SW 1271 (cell line): Measurements from ENCODE around the gene ATP5F1E.
A peak's percentile ranks its signal among the peaks of the same experiment; 100 is the strongest.
"Not testable (repeated sequence)": the region's sequence is repeated elsewhere in the genome, so short reads cannot be mapped to it uniquely, and the experiment has no call there.

ENCODE experiments used
- DNase-seq, 2 experiments: peaks; one replicate each; lab custom pipeline; 2025; lab: John Stamatoyannopoulos, UW

ATP5F1E gene

GRCh38 chr20:59019217-59019616 is 12.9 kb downstream of the ATP5F1E start, which contains the start of gene TUBB1:
Gene TUBB1 (plus strand): TSS chr20:59019429. CDS start chr20:59019523, 94 bp downstream.
- no peak for DNase-seq

- no peak for DNase-seq
Observed at GRCh38 chr20:59018817-59019216, 13.3 kb downstream of the ATP5F1E start.

GRCh38 chr20:59017493-59018231 is 14.5 kb downstream of the ATP5F1E start:
- no peak for DNase-seq

- no peak for DNase-seq
Observed at GRCh38 chr20:59016795-59017492, 15.2 kb downstream of the ATP5F1E start.

- no peak for DNase-seq
Observed at GRCh38 chr20:59015812-59016711, 16.1 kb downstream of the ATP5F1E start.

- no peak for DNase-seq
Observed at GRCh38 chr20:59015411-59015810, 16.7 kb downstream of the ATP5F1E start.

GRCh38 chr20:59014680-59015389 is 17.3 kb downstream of the ATP5F1E start:
- no peak for DNase-seq

- DNase-seq: no peak
Observed at GRCh38 chr20:59013959-59014608, 18.1 kb downstream of the ATP5F1E start.

- no peak for DNase-seq
Observed at GRCh38 chr20:59013031-59013951, 18.8 kb downstream of the ATP5F1E start.

- DNase-seq: not testable (repeated sequence)
Observed at GRCh38 chr20:59011874-59012157, 20.3 kb downstream of the ATP5F1E start.

- peak in 1 of 2 experiments; percentile 83 for DNase-seq
Observed at GRCh38 chr20:59010995-59011873, 20.9 kb downstream of the ATP5F1E start.

GRCh38 chr20:59010321-59010994 is 21.7 kb downstream of the ATP5F1E start:
- DNase-seq: no peak

GRCh38 chr20:59008715-59009336 is 23.3 kb downstream of the ATP5F1E start:
- no peak for DNase-seq

- no peak for DNase-seq
Observed at GRCh38 chr20:59007665-59008511, 24.2 kb downstream of the ATP5F1E start.

GRCh38 chr20:59006864-59007664 is 25.1 kb downstream of the ATP5F1E start, which contains the start of gene CTSZ:
Gene CTSZ (minus strand): TSS chr20:59007254. CDS start chr20:59007128, 126 bp downstream.
- DNase-seq: peak in 1 of 2 experiments; percentile 38

- DNase-seq: no peak
Observed at GRCh38 chr20:59006167-59006863, 25.8 kb downstream of the ATP5F1E start.
